Measurements from ENCODE around the gene FOCAD.

Gene FOCAD

GRCh38 chr9:21030389-21031035, 346.5 kb downstream of the FOCAD start:
- DNase-seq, result no peak

- DNase-seq, result peak; percentile 48
Observed at GRCh38 chr9:21031091-21031807, 347.2 kb downstream of the FOCAD start, which contains the start of gene HACD4. HACD4 (minus strand) TSS chr9:21031640; CDS start chr9:21031590, 50 bp downstream.

GRCh38 chr9:21031808-21032183, 347.7 kb downstream of the FOCAD start:
- DNase-seq, result no peak

GRCh38 chr9:21037278-21037677, 353.2 kb downstream of the FOCAD start:
- DNase-seq, result no peak

- no peak for DNase-seq
Observed at GRCh38 chr9:21039302-21039701, 355.2 kb downstream of the FOCAD start.

- DNase-seq, result no peak
Observed at GRCh38 chr9:21042466-21042865, 358.4 kb downstream of the FOCAD start.

- DNase-seq, result no peak
Observed at GRCh38 chr9:21043841-21044240, 359.8 kb downstream of the FOCAD start.

All from activated CD4-positive, alpha-beta T cell treated with anti-CD3 and anti-CD28 coated beads for 1 hour (primary cell).